Mononuclear cell (primary cell): ENCODE measurements around the gene INPP4A. TPM values are rescaled to one million over a fixed set of nuclear protein-coding genes. Genes with fewer than 3 reads are reported as not detected.

Experiments used
- H3K27me3 ChIP-seq: 2 replicates; pipeline ENCODE4 v1.6.0; 2011; ENCODE audit warnings: low read length, control low read depth; ENCODE audit not compliant: insufficient read depth
- H3K4me1 ChIP-seq: 2 replicates; pipeline ENCODE4 v1.5.1; 2011; ENCODE audit warnings: mild to moderate bottlenecking, low read length, control low read depth; ENCODE audit not compliant: insufficient read depth
- H3K4me3 ChIP-seq: 2 replicates; pipeline ENCODE4 v1.5.1; 2011; ENCODE audit warnings: mild to moderate bottlenecking, low read length, moderate library complexity
- H3K9me3 ChIP-seq: 2 replicates; pipeline ENCODE4 v1.5.1; 2011; ENCODE audit warnings: low read depth, mild to moderate bottlenecking, control low read depth, low read length
- total RNA-seq: library from RNA; depleted of rRNA; stranded (reverse); fragments of >200 nt; gene quantifications from one replicate; pipeline ENCODE4 v1.2.3, GENCODE V29; 2012

Gene INPP4A
- total RNA-seq, 1 donor = 48.2 TPM

- H3K4me3 ChIP-seq = no peak overlapping the region
- peaks cover 96% of the 10 kb centered on the region for H3K4me1 ChIP-seq
- H3K27me3 ChIP-seq = no peaks in the 10 kb centered on the region
- H3K9me3 ChIP-seq = no peaks in the 10 kb centered on the region
These were observed 40.2 kb downstream of the INPP4A start for GRCh38 chr2:98484652-98485452.

GRCh38 chr2:98485453-98485755 lies 40.7 kb downstream of the INPP4A start:
- Histone ChIP-seq H3K9me3 (no peaks in the 10 kb centered on the region), H3K27me3 (no peaks in the 10 kb centered on the region), H3K4me3 (no peak overlapping the region), H3K4me1 (peaks cover 96% of the 10 kb centered on the region)

DNA sequence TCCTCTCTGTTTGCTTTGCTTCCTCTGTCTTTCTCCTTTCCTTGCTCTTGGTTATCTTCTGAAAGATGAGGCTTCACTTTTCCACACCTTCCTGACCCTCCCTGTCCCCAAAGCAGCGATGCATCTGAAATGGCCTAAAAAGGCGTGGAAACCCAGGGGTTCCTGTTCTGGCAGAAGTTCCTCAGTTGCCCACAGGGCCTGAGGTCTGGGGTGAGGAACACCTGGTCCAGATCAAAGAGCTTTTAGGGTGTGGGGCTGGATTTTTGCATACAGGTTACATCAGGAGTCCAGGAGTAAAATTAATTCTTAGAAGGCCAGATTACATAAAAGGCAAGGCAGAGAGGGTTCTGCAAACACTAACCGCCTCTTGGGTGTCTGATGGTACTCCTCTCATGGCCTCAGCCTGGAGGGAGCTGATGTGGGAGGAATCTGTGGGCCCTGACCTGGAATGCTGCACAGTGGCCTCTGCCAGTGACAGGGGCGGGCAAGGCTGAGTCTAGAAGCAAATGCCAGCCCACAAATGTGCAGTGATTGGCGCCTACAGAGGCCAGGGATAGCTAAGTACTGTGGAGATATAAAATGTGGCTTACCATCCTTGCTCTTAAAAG lies 41.8 kb downstream of the INPP4A start:
- no peak overlapping the region for H3K4me3 ChIP-seq
- H3K27me3 ChIP-seq = no peaks in the 10 kb centered on the region
- peaks cover 87% of the 10 kb centered on the region for H3K4me1 ChIP-seq
- H3K9me3 ChIP-seq = no peaks in the 10 kb centered on the region

DNA sequence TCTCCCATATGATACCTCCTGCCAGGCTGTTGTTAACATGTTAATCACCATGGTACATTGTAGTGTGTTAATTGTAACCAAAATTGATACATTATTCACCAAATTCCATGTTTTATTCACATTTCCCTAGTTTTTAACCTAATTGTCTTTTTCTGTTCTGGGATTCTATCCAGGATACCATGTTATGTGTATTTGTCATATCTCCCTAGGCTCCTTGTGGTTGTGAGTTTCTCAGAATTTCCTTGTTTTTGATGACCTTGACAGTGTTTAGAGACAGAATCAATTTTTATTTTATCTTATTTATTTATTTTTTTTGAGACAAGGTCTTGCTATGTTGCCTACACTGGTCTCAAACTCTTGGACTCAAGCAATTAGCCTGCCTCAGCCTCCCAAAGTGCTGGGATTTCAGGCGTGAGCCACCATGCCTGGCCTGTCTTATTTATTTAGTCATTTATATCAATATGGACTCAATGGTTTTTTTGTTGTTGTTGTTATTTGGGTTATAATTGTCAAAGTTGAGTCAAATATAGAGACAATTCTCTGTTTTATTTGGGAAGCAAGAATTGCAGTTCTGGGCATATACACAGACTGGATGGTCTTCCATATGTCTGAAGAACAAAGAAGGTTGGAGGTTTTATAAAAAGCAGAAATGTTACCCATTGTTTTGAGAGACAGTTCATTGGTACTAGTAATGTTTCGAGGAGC lies 42.6 kb downstream of the INPP4A start:
- H3K4me1 ChIP-seq = peaks cover 83% of the 10 kb centered on the region
- no peaks in the 10 kb centered on the region for H3K9me3 ChIP-seq
- H3K27me3 ChIP-seq = no peaks in the 10 kb centered on the region
- H3K4me3 ChIP-seq = no peak overlapping the region

GRCh38 chr2:98487806-98488189 lies 43.1 kb downstream of the INPP4A start:
- Histone ChIP-seq H3K27me3 (no peaks in the 10 kb centered on the region), H3K4me3 (no peak overlapping the region), H3K4me1 (peaks cover 83% of the 10 kb centered on the region), H3K9me3 (no peaks in the 10 kb centered on the region)

GRCh38 chr2:98488252-98488651 lies 43.6 kb downstream of the INPP4A start:
- Histone ChIP-seq H3K4me3 (no peak overlapping the region), H3K9me3 (no peaks in the 10 kb centered on the region), H3K27me3 (no peaks in the 10 kb centered on the region), H3K4me1 (peaks cover 83% of the 10 kb centered on the region)

GRCh38 chr2:98489486-98489885 lies 44.8 kb downstream of the INPP4A start:
- Histone ChIP-seq H3K9me3 (no peaks in the 10 kb centered on the region), H3K4me1 (peaks cover 73% of the 10 kb centered on the region)

GRCh38 chr2:98489971-98490962 lies 45.6 kb downstream of the INPP4A start:
- Histone ChIP-seq H3K4me3 (no peak overlapping the region), H3K27me3 (no peaks in the 10 kb centered on the region), H3K9me3 (no peaks in the 10 kb centered on the region), H3K4me1 (peaks cover 67% of the 10 kb centered on the region)

More at GRCh38 chr2:98489486-98489885, 44.8 kb downstream of the INPP4A start:
- no peaks in the 10 kb centered on the region for H3K27me3 ChIP-seq
- no peak overlapping the region for H3K4me3 ChIP-seq

GRCh38 chr2:98492441-98492840 lies 47.8 kb downstream of the INPP4A start:
- no peaks in the 10 kb centered on the region for H3K9me3 ChIP-seq
- peaks cover 47% of the 10 kb centered on the region for H3K4me1 ChIP-seq
- no peak overlapping the region for H3K4me3 ChIP-seq
- H3K27me3 ChIP-seq = no peaks in the 10 kb centered on the region

- H3K9me3 ChIP-seq = no peaks in the 10 kb centered on the region
- H3K4me3 ChIP-seq = no peak overlapping the region
- H3K4me1 ChIP-seq = peaks cover 25% of the 10 kb centered on the region
- no peaks in the 10 kb centered on the region for H3K27me3 ChIP-seq
These were observed 50.0 kb downstream of the INPP4A start for GRCh38 chr2:98494699-98495098.

GRCh38 chr2:98496750-98497493 lies 52.3 kb downstream of the INPP4A start:
- Histone ChIP-seq H3K4me3 (no peak overlapping the region), H3K9me3 (no peaks in the 10 kb centered on the region), H3K4me1 (peaks cover 18% of the 10 kb centered on the region), H3K27me3 (no peaks in the 10 kb centered on the region)

- no peaks in the 10 kb centered on the region for H3K27me3 ChIP-seq
- H3K9me3 ChIP-seq = no peaks in the 10 kb centered on the region
- H3K4me1 ChIP-seq = peaks cover 16% of the 10 kb centered on the region
- no peak overlapping the region for H3K4me3 ChIP-seq
These were observed 54.2 kb downstream of the INPP4A start for GRCh38 chr2:98498703-98499440.

- Histone ChIP-seq H3K9me3 (no peaks in the 10 kb centered on the region), H3K4me1 (peaks cover 33% of the 10 kb centered on the region), H3K4me3 (no peak overlapping the region), H3K27me3 (no peaks in the 10 kb centered on the region)
These were observed 55.9 kb downstream of the INPP4A start for GRCh38 chr2:98500561-98500960.
